Osteoblast (primary cell): ENCODE results near the gene RANGAP1. TPM values are rescaled to one million over a fixed set of nuclear protein-coding genes. Genes with fewer than 3 reads are reported as not detected.

ENCODE experiments used
- DNase-seq: peaks from one replicate; pipeline ENCODE4 v3.0.0; 2011; ENCODE audit warnings: low spot score, mixed read lengths; ENCODE audit not compliant: insufficient read length; ENCODE audit errors: missing footprints
- H2AFZ ChIP-seq: 2 replicates; pipeline ENCODE4 v1.6.0; 2011; ENCODE audit warnings: mild to moderate bottlenecking, low read length
- H3K27ac ChIP-seq: 2 replicates; pipeline ENCODE4 v1.5.1; 2011; ENCODE audit warnings: mild to moderate bottlenecking, low read depth, low read length, moderate library complexity
- H3K27me3 ChIP-seq: 2 replicates; pipeline ENCODE4 v1.6.0; 2012; ENCODE audit warnings: mild to moderate bottlenecking, control low read depth, inconsistent platforms, low read length, moderate library complexity; ENCODE audit not compliant: insufficient read depth
- H3K36me3 ChIP-seq: 2 replicates; pipeline ENCODE4 v1.5.1; 2011; ENCODE audit warnings: mild to moderate bottlenecking, low read length, control low read depth, moderate library complexity; ENCODE audit not compliant: insufficient read depth
- H3K4me1 ChIP-seq: 2 replicates; pipeline ENCODE4 v1.5.1; 2011; ENCODE audit warnings: mild to moderate bottlenecking, low read length, control low read depth, moderate library complexity; ENCODE audit not compliant: insufficient read depth
- H3K4me2 ChIP-seq: 2 replicates; pipeline ENCODE4 v1.6.0; 2011; ENCODE audit warnings: mild to moderate bottlenecking, low read length; ENCODE audit not compliant: insufficient read depth
- H3K4me3 ChIP-seq: fragments of 200-600 bp; sonication (generic); 3 replicates; pipeline ENCODE4 v1.5.1; 2012; ENCODE audit warnings: mild to moderate bottlenecking, low read length, inconsistent platforms; ENCODE audit not compliant: insufficient read depth
- H3K79me2 ChIP-seq: 2 replicates; pipeline ENCODE4 v1.6.0; 2012; ENCODE audit warnings: mild to moderate bottlenecking, low read length, control low read depth, inconsistent platforms; ENCODE audit not compliant: insufficient read depth
- H3K9me3 ChIP-seq: 2 replicates; pipeline ENCODE4 v1.5.1; 2011; ENCODE audit warnings: low read depth, low read length, control low read depth
- H4K20me1 ChIP-seq: 2 replicates; pipeline ENCODE4 v1.6.0; 2012; ENCODE audit warnings: mild to moderate bottlenecking, low read length, control low read depth; ENCODE audit not compliant: insufficient read depth
- CTCF ChIP-seq: IDR thresholded peaks from 2 replicates; pipeline ENCODE4 v1.5.1; 2011; ENCODE audit warnings: mild to moderate bottlenecking, low read depth, low read length, moderate library complexity; ENCODE audit errors: extremely low read depth
- total RNA-seq: library from RNA; depleted of rRNA; stranded (reverse); fragments of >200 nt; gene quantifications from 2 replicates; pipeline ENCODE4 v1.2.3, GENCODE V29; 2012

Gene RANGAP1
- total RNA-seq, 1 donor, result 31.8 TPM

GRCh38 chr22:41302811-41303210 lies 16.8 kb upstream of the RANGAP1 start:
- Histone ChIP-seq H3K79me2 (peaks cover 72% of the 10 kb centered on the region), H4K20me1 (peaks cover 26% of the 10 kb centered on the region), H3K4me1 (peaks cover 36% of the 10 kb centered on the region), H3K36me3 (peaks cover 7% of the 10 kb centered on the region), H3K27ac (peak overlapping the region; percentile 74), H3K27me3 (no peaks in the 10 kb centered on the region), H3K4me3 (peak overlapping the region; percentile 90), H3K4me2 (peak overlapping the region; percentile 89), H2AFZ (peak overlapping the region; percentile 31), H3K9me3 (no peaks in the 10 kb centered on the region)
- TF ChIP-seq CTCF, result no peak
- DNase-seq, result peak; percentile 58

GRCh38 chr22:41302021-41302767 lies 16.2 kb upstream of the RANGAP1 start:
- H3K4me1 ChIP-seq, result peaks cover 30% of the 10 kb centered on the region
- TF ChIP-seq CTCF, result no peak
- peak overlapping the region; percentile 90 for H3K4me3 ChIP-seq
- peaks cover 66% of the 10 kb centered on the region for H3K79me2 ChIP-seq
- no peaks in the 10 kb centered on the region for H3K27me3 ChIP-seq
- H3K9me3 ChIP-seq, result no peaks in the 10 kb centered on the region
- peaks cover 21% of the 10 kb centered on the region for H4K20me1 ChIP-seq
- peak overlapping the region; percentile 74 for H3K27ac ChIP-seq
- peak overlapping the region; percentile 89 for H3K4me2 ChIP-seq
- DNase-seq, result peak; percentile 86
- peaks cover under 1% of the 10 kb centered on the region for H3K36me3 ChIP-seq
- H2AFZ ChIP-seq, result peak overlapping the region; percentile 47

GRCh38 chr22:41301085-41302020 lies 15.4 kb upstream of the RANGAP1 start, which contains the start of gene ZC3H7B:
TSS of gene ZC3H7B (plus strand) at chr22:41301525. CDS start at chr22:41320661, 19,136 bp downstream.
- DNase-seq, result peak; percentile 100
- Histone ChIP-seq H3K9me3 (no peaks in the 10 kb centered on the region), H3K27me3 (no peaks in the 10 kb centered on the region), H2AFZ (peak within 1 kb of the TSS; percentile 71), H3K4me3 (peak within 1 kb of the TSS; percentile 90), H3K4me2 (peak within 1 kb of the TSS; percentile 90), H3K27ac (peak within 1 kb of the TSS; percentile 74), H3K79me2 (peaks cover 59% of the 10 kb centered on the region), H4K20me1 (peaks cover 15% of the 10 kb centered on the region), H3K4me1 (peaks cover 28% of the 10 kb centered on the region), H3K36me3 (no peaks in the 10 kb centered on the region)
- TF ChIP-seq CTCF, result peak; percentile 33
